ENCODE measurements around the gene LENG1. TPM values are rescaled to one million over a fixed set of nuclear protein-coding genes. Genes with fewer than 3 reads are reported as not detected.

Gene LENG1
- total RNA-seq, 1 experiment from 2014 or later = 7.6 TPM

DNA sequence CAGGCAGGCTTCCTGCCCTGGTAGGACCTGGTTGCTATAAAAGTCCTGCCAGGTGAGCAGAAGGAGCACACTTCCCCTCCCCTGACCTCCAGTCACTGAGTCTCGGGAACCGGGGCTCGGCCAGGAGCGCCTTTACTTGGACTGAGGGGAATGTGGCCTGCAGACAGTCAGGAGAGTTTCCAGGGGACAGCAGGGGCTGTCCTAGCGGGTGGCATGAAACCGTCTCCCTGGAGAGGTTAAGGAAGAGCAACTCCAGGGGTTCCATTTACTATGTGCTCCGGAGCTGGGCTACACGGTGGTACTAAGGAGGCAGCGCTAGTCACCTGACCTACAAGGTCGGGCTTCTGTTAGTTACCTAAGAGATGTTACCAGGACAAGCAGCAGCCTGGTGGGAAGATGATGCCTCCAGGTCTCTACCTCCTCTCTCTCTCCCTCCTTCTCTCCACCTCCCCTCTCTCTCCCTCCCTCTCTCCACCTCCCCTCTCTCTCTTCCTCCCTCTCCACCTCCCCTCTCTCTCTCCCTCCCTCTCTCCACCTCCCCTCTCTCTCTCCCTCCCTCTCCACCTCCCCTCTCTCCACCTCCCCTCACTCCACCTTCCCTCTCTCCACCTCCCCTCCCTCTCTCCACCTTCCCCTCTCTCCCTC is 26.1 kb downstream of the LENG1 start:
- peaks cover 8 to 18% of the 10 kb centered on the region in 2 experiments; a peak in 3 of 4 replicates for H3K4me1 ChIP-seq (ENCODE audit: control insufficient read depth in 1 of 2, insufficient read depth in 2 of 2, low read length in 2 of 2)
- H3K9ac ChIP-seq (ENCODE audit: low read length) = no peak overlapping the region
- no peak for ATAC-seq
- peak overlapping the region; percentile 21; the same call in 1 of the 2 replicates for H3K27ac ChIP-seq (ENCODE audit: low read depth, low read length)
- peak; percentile 32 for DNase-seq (ENCODE audit: low read depth, low spot score)
- ChIA-PET CTCF (no interaction called here), RAD21 (ENCODE audit: low non-redundant PET in 1 of 2, low total read pairs in 2 of 2, uncharacterized antibody in 2 of 2, unreplicated experiment in 2 of 2) (no interaction called here), POLR2A (no interaction called here)
- intact Hi-C loops (cut with micrococcal nuclease) = no loop called here
- no peak overlapping the region for H2AFZ ChIP-seq (ENCODE audit: low read depth, low read length, poor library complexity, severe bottlenecking)
- H3K79me2 ChIP-seq (ENCODE audit: insufficient read depth, low read length) = peaks cover 7% of the 10 kb centered on the region
- H3K9me3 ChIP-seq (ENCODE audit: control insufficient read depth in 1 of 2, insufficient read depth in 1 of 2, low read depth in 1 of 2, low read length in 2 of 2) = no peaks in the 10 kb centered on the region
- peaks cover 8 to 12% of the 10 kb centered on the region in 2 experiments; a peak in 3 of 4 replicates for H3K36me3 ChIP-seq (ENCODE audit: control insufficient read depth in 1 of 2, insufficient read depth in 2 of 2, low read length in 2 of 2)
- H4K20me1 ChIP-seq (ENCODE audit: insufficient read depth) = no peaks in the 10 kb centered on the region
- H3K4me2 ChIP-seq (ENCODE audit: low read length) = no peak overlapping the region
- BruUV-seq (replicated peaks) = no TSS peak
- H3K4me3 ChIP-seq (replicated peaks in 1 of 2; ENCODE audit: low read depth in 1 of 2, low read length in 2 of 2) = no peak overlapping the region
- H3K27me3 ChIP-seq (ENCODE audit: insufficient read depth, low read length) = no peaks in the 10 kb centered on the region
- H3K9me2 ChIP-seq (ENCODE audit: insufficient read depth) = no peaks in the 10 kb centered on the region
- TF ChIP-seq CTCF (IDR thresholded peaks at IDR 0.05 in 2 of 3, conservative IDR thresholded peaks at IDR 0.05 in 1 of 3; ENCODE audit: borderline replicate concordance in 1 of 3, insufficient read depth in 1 of 3, low read depth in 2 of 3, low read length in 2 of 3) (no peak), CEBPB (IDR thresholded peaks at IDR 0.05; ENCODE audit: low read depth) (no peak), FOSL1 (IDR thresholded peaks at IDR 0.05; ENCODE audit: low read depth) (no peak), MAX (IDR thresholded peaks at IDR 0.05) (no peak), SRF (IDR thresholded peaks at IDR 0.05; ENCODE audit: low read depth) (no peak), POLR2A (IDR thresholded peaks at IDR 0.05; ENCODE audit: borderline replicate concordance, extremely low read depth, insufficient read depth, insufficient read length) (no peak), POLR2AphosphoS5 (IDR thresholded peaks at IDR 0.05; ENCODE audit: low read depth, low read length) (no peak), EZH2phosphoT487 (IDR thresholded peaks at IDR 0.05; ENCODE audit: borderline replicate concordance) (no peak)

All from HCT116 (cell line).